SU-DHL-6 (cell line): ENCODE data around the gene DCBLD2.

Source experiments
- H2AFZ ChIP-seq: fragments of 200-600 bp; sonication (generic); 2 replicates; pipeline ENCODE4 v1.6.1; 2014; ENCODE audit warnings: low read depth, mild to moderate bottlenecking, moderate library complexity, mixed read lengths, antibody characterized with exemption, low read length; ENCODE audit not compliant: severe bottlenecking
- H3F3A ChIP-seq: fragments of 200-600 bp; shearing (Covaris generic); 2 replicates; pipeline ENCODE4 v1.6.0; 2016; ENCODE audit warnings: antibody characterized with exemption, mild to moderate bottlenecking; ENCODE audit not compliant: insufficient read depth
- H3K27ac ChIP-seq: fragments of 200-600 bp; sonication (generic); 2 replicates; pipeline ENCODE4 v1.5.1; 2016; ENCODE audit warnings: low read depth, mild to moderate bottlenecking, low read length, moderate library complexity, mixed read lengths
- H3K27me3 ChIP-seq: fragments of 200-600 bp; sonication (generic), shearing (Covaris generic); 2 replicates; pipeline ENCODE4 v1.6.0; 2014; ENCODE audit warnings: mild to moderate bottlenecking, low read length
- H3K36me3 ChIP-seq: fragments of 200-600 bp; sonication (generic); 2 replicates; pipeline ENCODE4 v1.6.1; 2014; ENCODE audit warnings: mild to moderate bottlenecking, low read length, mixed read lengths
- H3K4me2 ChIP-seq: fragments of 300-600, 200-600 bp; shearing (Covaris generic), sonication (generic); 2 replicates; pipeline ENCODE4 v1.6.0; 2014; ENCODE audit warnings: low read length, low read depth, mild to moderate bottlenecking; ENCODE audit not compliant: poor library complexity, severe bottlenecking
- H3K4me3 ChIP-seq: fragments of 200-600 bp; sonication (generic); 2 replicates; pipeline ENCODE4 v1.5.1; 2014; ENCODE audit warnings: antibody characterized with exemption, low read length, mild to moderate bottlenecking, mixed read lengths; ENCODE audit not compliant: insufficient read depth, poor library complexity, severe bottlenecking
- H3K79me2 ChIP-seq: fragments of 200-600 bp; sonication (generic); 2 replicates; pipeline ENCODE4 v1.6.1; 2014; ENCODE audit warnings: mild to moderate bottlenecking, low read length, moderate library complexity; ENCODE audit not compliant: insufficient read depth
- H3K9ac ChIP-seq: fragments of 200-600 bp; sonication (generic); 2 replicates; pipeline ENCODE4 v1.7.0; 2014; ENCODE audit warnings: mild to moderate bottlenecking, low read length
- H3K9me2 ChIP-seq: fragments of 200-600 bp; sonication (generic); replicated peaks from 2 replicates; pipeline ENCODE4 v1.6.1; 2014; ENCODE audit warnings: low read length; ENCODE audit not compliant: insufficient read depth
- H3K9me3 ChIP-seq: fragments of 200-600 bp; sonication (generic); 2 replicates; pipeline ENCODE4 v1.6.1; 2014; ENCODE audit warnings: low read length, mixed read lengths; ENCODE audit not compliant: insufficient read depth
- H4K20me1 ChIP-seq: fragments of 200-600 bp; sonication (generic); 2 replicates; pipeline ENCODE4 v1.6.1; 2014; ENCODE audit warnings: low read depth, mild to moderate bottlenecking, antibody characterized with exemption, low read length, moderate library complexity, mixed read lengths
- EZH2phosphoT487 ChIP-seq: fragments of 200-600 bp; sonication (generic), shearing (Covaris generic); conservative IDR thresholded peaks from 2 replicates; pipeline ENCODE4 v1.6.1; 2018; ENCODE audit warnings: mild to moderate bottlenecking, antibody characterized with exemption, low read length, moderate library complexity, mixed read lengths
- TF ChIP-seq, protein P1 (sequence below): fragments of 200-600 bp; sonication (generic); IDR thresholded peaks from one replicate; pipeline ENCODE4 v1.5.1; 2017; ENCODE audit warnings: antibody characterized with exemption, mild to moderate bottlenecking, low read length, moderate library complexity; ENCODE audit not compliant: insufficient read depth, poor library complexity, severe bottlenecking

The DCBLD2 gene

DNA sequence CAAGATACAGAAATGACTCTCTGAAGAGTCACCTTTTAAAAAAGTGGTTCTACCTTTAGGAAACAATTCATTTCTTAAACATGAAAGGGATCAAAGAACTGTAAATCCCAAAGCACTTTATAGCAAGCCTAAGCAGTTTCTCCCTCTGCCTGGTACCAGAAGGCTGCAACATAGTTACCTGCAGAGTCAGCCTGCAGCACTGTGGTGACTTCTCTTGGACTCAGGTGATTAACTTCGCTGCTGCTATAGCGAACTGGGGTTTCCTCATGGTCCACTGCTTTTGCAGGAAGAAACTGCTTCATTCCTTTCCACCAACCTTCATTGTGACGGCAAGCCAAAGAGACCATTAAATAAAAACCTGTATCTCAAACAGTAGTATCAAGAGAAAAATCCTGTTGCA, 101.1 kb downstream of the DCBLD2 start:
- Histone ChIP-seq H3K4me3 (no peak overlapping the region), H3K9ac (no peak overlapping the region), H3K9me3 (no peaks in the 10 kb centered on the region), H3K27me3 (no peaks in the 10 kb centered on the region), H3F3A (no peaks in the 10 kb centered on the region), H4K20me1 (no peaks in the 10 kb centered on the region), H3K36me3 (no peaks in the 10 kb centered on the region), H3K9me2 (no peaks in the 10 kb centered on the region), H2AFZ (no peak overlapping the region), H3K27ac (no peak overlapping the region), H3K4me2 (no peak overlapping the region), H3K79me2 (no peaks in the 10 kb centered on the region)
- TF ChIP-seq, protein P1, sequence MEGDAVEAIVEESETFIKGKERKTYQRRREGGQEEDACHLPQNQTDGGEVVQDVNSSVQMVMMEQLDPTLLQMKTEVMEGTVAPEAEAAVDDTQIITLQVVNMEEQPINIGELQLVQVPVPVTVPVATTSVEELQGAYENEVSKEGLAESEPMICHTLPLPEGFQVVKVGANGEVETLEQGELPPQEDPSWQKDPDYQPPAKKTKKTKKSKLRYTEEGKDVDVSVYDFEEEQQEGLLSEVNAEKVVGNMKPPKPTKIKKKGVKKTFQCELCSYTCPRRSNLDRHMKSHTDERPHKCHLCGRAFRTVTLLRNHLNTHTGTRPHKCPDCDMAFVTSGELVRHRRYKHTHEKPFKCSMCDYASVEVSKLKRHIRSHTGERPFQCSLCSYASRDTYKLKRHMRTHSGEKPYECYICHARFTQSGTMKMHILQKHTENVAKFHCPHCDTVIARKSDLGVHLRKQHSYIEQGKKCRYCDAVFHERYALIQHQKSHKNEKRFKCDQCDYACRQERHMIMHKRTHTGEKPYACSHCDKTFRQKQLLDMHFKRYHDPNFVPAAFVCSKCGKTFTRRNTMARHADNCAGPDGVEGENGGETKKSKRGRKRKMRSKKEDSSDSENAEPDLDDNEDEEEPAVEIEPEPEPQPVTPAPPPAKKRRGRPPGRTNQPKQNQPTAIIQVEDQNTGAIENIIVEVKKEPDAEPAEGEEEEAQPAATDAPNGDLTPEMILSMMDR, result no peak
- TF ChIP-seq EZH2phosphoT487, result no peak

DNA sequence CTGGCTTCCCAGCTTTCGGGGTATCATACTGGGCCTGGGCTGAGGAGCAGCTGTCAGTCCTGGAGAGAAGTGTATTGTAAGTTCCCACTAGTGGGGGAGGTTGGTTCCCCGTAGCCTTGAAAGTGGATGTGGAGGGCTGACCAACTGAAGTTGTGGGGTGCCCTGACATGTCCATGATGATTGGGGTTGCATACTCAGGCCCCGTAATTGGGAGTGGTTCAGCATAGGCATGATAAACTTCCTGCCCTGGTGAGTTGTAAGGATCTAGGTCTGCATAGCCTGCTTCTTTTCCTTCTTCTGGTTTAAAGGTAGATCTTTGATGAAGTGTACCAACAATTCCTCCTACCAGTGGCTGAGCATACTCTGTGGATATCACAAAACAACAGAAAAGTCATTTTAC, 102.0 kb downstream of the DCBLD2 start:
- Histone ChIP-seq H3K27ac (no peak overlapping the region), H3F3A (no peaks in the 10 kb centered on the region), H4K20me1 (no peaks in the 10 kb centered on the region), H3K9me2 (no peaks in the 10 kb centered on the region), H3K79me2 (no peaks in the 10 kb centered on the region), H3K4me3 (no peak overlapping the region), H3K9ac (no peak overlapping the region), H3K36me3 (no peaks in the 10 kb centered on the region), H3K4me2 (no peak overlapping the region), H3K9me3 (no peaks in the 10 kb centered on the region), H3K27me3 (no peaks in the 10 kb centered on the region), H2AFZ (no peak overlapping the region)
- TF ChIP-seq EZH2phosphoT487, result no peak
- TF ChIP-seq, protein P1, result no peak

GRCh38 chr3:98798820-98799219, 102.7 kb downstream of the DCBLD2 start:
- H3F3A ChIP-seq, result no peaks in the 10 kb centered on the region

More at GRCh38 chr3:98798820-98799219, 102.7 kb downstream of the DCBLD2 start:
- Histone ChIP-seq H3K9me2 (no peaks in the 10 kb centered on the region), H2AFZ (no peak overlapping the region), H3K36me3 (no peaks in the 10 kb centered on the region), H3K79me2 (no peaks in the 10 kb centered on the region), H3K9me3 (no peaks in the 10 kb centered on the region), H3K27ac (no peak overlapping the region), H3K4me2 (no peak overlapping the region), H3K4me3 (no peak overlapping the region), H3K27me3 (no peaks in the 10 kb centered on the region), H3K9ac (no peak overlapping the region), H4K20me1 (no peaks in the 10 kb centered on the region)
- TF ChIP-seq, protein P1, result no peak
- no peak for TF ChIP-seq EZH2phosphoT487
